Ascending aorta (tissue), 2 donors: Measurements from ENCODE around the gene GPC6. TPM values are rescaled to one million over a fixed set of nuclear protein-coding genes. Genes with fewer than 3 reads are reported as not detected.

Source experiments
- DNase-seq, 2 donors: peaks; one replicate each; pipeline ENCODE4 v3.0.0-alpha.2; 2019; ENCODE audit warnings: low spot score in 2 of 2
- H3K27ac ChIP-seq, 2 donors: fragments of 200-600 bp; sonication (generic); one replicate each; pipeline ENCODE4 v1.5.1; 2016 to 2017; ENCODE audit warnings: mild to moderate bottlenecking in 1 of 2
- H3K27me3 ChIP-seq: fragments of 200-600 bp; sonication (generic); one replicate; pipeline ENCODE4 v1.5.1; 2017
- H3K36me3 ChIP-seq, 2 donors: fragments of 200-600 bp; sonication (generic); one replicate each; pipeline ENCODE4 v1.5.1; 2016
- H3K4me1 ChIP-seq, 2 donors: fragments of 200-600 bp; sonication (generic); one replicate each; pipeline ENCODE4 v1.5.1; 2016 to 2017; ENCODE audit warnings: mild to moderate bottlenecking in 1 of 2
- H3K4me3 ChIP-seq, 2 donors: fragments of 200-600 bp; sonication (generic); one replicate each; pipeline ENCODE4 v1.5.1; 2016 to 2017; ENCODE audit warnings: mild to moderate bottlenecking in 1 of 2
- H3K9me3 ChIP-seq, 2 donors: fragments of 200-600 bp; sonication (generic); one replicate each; pipeline ENCODE4 v1.5.1; 2016
- CTCF ChIP-seq, 3 experiments: fragments of 200-600 bp in 2 of 3; fragments of 450-650 bp in 1 of 3; sonication (generic) in 2 of 3; IDR thresholded peaks; one replicate each; pipeline ENCODE4 v1.5.1; 2016 to 2019; ENCODE audit warnings: antibody characterized with exemption in 3 of 3, mild to moderate bottlenecking in 1 of 3, moderate library complexity in 1 of 3
- intact Hi-C: fragments of 100-400 bp; cut with DNase I; formaldehyde crosslinking; loops from one replicate; pipeline ENCODE4 v1.15.1; 2023
- total RNA-seq: library from RNA; depleted of rRNA; stranded (reverse); fragments of >200 nt; gene quantifications from one replicate; pipeline ENCODE4 v1.1.0, GENCODE V29; 2016

Gene GPC6
- total RNA-seq, 1 donor from 2014 or later = 23.2 TPM

GRCh38 chr13:93343097-93343496 lies 116.5 kb downstream of the GPC6 start:
- Histone ChIP-seq H3K36me3 (no peaks in the 10 kb centered on the region), H3K4me1 (no peaks in the 10 kb centered on the region), H3K27me3 (no peaks in the 10 kb centered on the region), H3K27ac (no peak overlapping the region), H3K9me3 (no peaks in the 10 kb centered on the region), H3K4me3 (no peak overlapping the region)
- DNase-seq = no peak
- intact Hi-C loops = no loop called here
- no peak for TF ChIP-seq CTCF (IDR thresholded peaks at IDR 0.05)

GRCh38 chr13:93344048-93344705 lies 117.6 kb downstream of the GPC6 start:
- H3K4me1 ChIP-seq = no peaks in the 10 kb centered on the region
- H3K27ac ChIP-seq = no peak overlapping the region
- no peak overlapping the region for H3K4me3 ChIP-seq
- TF ChIP-seq CTCF (IDR thresholded peaks at IDR 0.05) = no peak
- no peaks in the 10 kb centered on the region for H3K36me3 ChIP-seq
- intact Hi-C loops = no loop called here
- no peak for DNase-seq
- H3K9me3 ChIP-seq = no peaks in the 10 kb centered on the region
- no peaks in the 10 kb centered on the region for H3K27me3 ChIP-seq

- intact Hi-C loops = no loop called here
- no peaks in the 10 kb centered on the region for H3K27me3 ChIP-seq
- no peaks in the 10 kb centered on the region for H3K36me3 ChIP-seq
- TF ChIP-seq CTCF (IDR thresholded peaks at IDR 0.05) = no peak
- no peaks in the 10 kb centered on the region for H3K4me1 ChIP-seq
- no peak overlapping the region for H3K27ac ChIP-seq
- no peak overlapping the region for H3K4me3 ChIP-seq
- DNase-seq = no peak
- no peaks in the 10 kb centered on the region for H3K9me3 ChIP-seq
Observed at GRCh38 chr13:93345024-93345423, 118.4 kb downstream of the GPC6 start.

GRCh38 chr13:93345770-93346169 lies 119.2 kb downstream of the GPC6 start:
- H3K4me1 ChIP-seq = no peaks in the 10 kb centered on the region
- no peaks in the 10 kb centered on the region for H3K9me3 ChIP-seq
- H3K36me3 ChIP-seq = no peaks in the 10 kb centered on the region
- no peak for TF ChIP-seq CTCF (IDR thresholded peaks at IDR 0.05)
- H3K27ac ChIP-seq = no peak overlapping the region
- DNase-seq = no peak
- intact Hi-C loops = no loop called here
- H3K27me3 ChIP-seq = no peaks in the 10 kb centered on the region
- H3K4me3 ChIP-seq = no peak overlapping the region

DNA sequence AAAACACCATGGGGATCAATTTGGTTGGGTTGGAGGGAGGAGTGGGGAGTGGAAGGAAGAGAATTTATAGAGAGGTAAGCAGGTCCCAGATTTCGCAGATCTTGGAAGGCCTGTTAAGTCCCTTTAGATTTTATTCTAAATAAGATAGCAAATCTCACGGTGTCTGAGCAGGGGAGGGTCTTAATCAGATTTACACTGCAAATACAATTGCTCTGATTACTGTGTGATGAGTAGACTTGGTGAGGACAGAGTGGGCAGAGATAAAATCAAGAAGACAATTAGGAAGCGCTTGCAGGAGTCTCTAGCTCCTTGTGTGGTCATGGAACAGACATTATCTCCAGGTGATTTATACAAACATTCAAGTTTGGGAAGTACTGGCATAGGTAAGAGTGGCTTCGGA lies 126.0 kb downstream of the GPC6 start:
- H3K9me3 ChIP-seq = no peaks in the 10 kb centered on the region
- no peak overlapping the region for H3K27ac ChIP-seq
- no peak for TF ChIP-seq CTCF (IDR thresholded peaks at IDR 0.05)
- H3K4me1 ChIP-seq = no peaks in the 10 kb centered on the region
- no peak for DNase-seq
- no peaks in the 10 kb centered on the region for H3K27me3 ChIP-seq
- intact Hi-C loops = no loop called here
- no peaks in the 10 kb centered on the region for H3K36me3 ChIP-seq
- H3K4me3 ChIP-seq = no peak overlapping the region

GRCh38 chr13:93355094-93355493 lies 128.5 kb downstream of the GPC6 start:
- no peaks in the 10 kb centered on the region for H3K27me3 ChIP-seq
- H3K9me3 ChIP-seq = no peaks in the 10 kb centered on the region
- H3K27ac ChIP-seq = no peak overlapping the region
- H3K36me3 ChIP-seq = no peaks in the 10 kb centered on the region
- DNase-seq = no peak
- no peaks in the 10 kb centered on the region for H3K4me1 ChIP-seq
- intact Hi-C loops = no loop called here
- TF ChIP-seq CTCF (IDR thresholded peaks at IDR 0.05) = no peak
- no peak overlapping the region for H3K4me3 ChIP-seq
